Middle frontal gyrus (tissue), 1 donor: ENCODE results near the gene STIL.
"Not testable (repeated sequence)": the region's sequence is repeated elsewhere in the genome, so short reads cannot be mapped to it uniquely, and the experiment has no call there.

Experiments
- DNase-seq: peaks from one replicate; pipeline ENCODE4 v3.0.0-alpha.2; 2015; ENCODE audit warnings: low spot score; ENCODE audit errors: extremely low spot score

The STIL gene

DNA sequence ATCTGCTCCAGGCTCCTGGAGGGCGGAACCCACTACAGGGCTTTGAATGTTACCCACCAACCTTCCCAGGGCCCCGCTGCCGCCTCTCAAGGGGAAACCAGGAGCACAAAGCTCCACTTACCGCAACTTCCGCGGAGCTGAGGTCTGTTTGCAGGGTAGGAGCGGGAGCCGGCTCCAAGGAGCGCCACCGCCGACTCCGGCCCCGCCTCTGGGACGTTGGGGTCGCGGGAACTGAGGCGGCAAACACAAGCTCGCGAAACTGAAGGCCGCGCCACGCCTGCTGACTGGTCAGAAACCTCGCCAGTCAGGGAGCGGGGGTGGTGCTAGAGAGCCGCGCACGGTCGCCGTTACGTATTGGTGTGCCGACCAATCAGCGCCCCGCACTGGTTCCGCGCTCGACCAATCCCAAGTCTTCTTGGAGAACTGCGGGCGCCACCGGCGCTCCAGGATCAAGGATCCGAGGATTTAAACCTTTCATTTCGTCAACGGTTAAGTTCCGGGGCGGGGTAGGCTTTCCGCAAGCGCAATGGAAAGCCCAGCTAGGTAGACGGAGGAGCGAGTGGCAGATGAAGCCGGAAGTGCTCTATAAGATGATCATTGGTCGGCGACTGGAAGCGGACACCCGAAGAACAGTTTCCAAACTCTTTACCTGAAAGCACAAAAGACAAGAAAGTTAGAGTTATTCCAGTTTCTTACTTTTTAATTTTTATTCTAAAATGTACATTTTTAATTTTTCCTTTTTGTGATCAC is at the start of gene STIL:
Gene STIL, minus strand, starts transcription at position 233 of the 750 bp plus-strand sequence. CDS start 3,828 bp downstream, outside the sequence.
- peak; percentile 97 for DNase-seq

GRCh38 chr1:47362828-47363227 is 48.9 kb upstream of the STIL start:
- DNase-seq, result no peak

DNA sequence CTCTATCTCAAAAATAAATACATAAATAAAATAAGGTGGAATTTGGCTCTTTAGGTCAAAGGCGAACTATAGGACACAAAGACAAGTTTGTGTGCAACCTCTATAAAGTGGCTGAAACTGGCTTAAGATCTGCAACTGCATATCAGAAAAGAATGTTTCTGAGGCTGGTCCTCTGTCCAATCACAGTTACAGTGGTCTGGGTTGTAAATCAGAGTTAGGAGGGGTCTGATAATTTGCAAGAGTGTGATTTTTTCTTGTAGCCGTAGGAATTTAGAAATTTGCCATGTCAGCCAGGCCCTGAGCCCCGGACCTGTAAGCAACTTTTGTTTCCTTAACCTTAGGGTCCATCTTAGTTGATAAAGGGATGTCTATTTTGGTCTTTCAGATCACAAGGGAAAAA is 47.4 kb upstream of the STIL start:
- DNase-seq, result no peak

- no peak for DNase-seq
Observed at GRCh38 chr1:47351305-47351704, 37.4 kb upstream of the STIL start.

GRCh38 chr1:47348246-47348645 is 34.3 kb upstream of the STIL start:
- no peak for DNase-seq

DNA sequence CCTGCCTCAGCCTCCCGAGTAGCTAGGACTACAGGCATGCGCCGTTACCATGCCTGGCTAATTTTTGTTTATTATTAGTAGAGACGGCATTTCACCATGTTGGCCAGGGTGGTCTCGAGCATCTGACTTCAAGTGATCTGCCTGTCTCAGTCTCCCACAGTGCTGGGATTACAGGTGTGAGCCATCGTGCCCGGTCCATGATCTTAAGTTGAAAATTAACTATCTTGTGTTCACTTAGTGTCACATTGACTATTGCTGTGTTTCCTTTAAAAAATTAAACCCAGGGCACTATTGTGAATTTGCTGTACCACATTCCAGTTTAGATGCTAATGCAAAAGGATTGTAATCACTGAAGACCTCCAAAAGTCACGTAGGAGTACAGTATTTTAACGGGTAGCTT is 33.8 kb upstream of the STIL start:
- DNase-seq, result no peak

DNA sequence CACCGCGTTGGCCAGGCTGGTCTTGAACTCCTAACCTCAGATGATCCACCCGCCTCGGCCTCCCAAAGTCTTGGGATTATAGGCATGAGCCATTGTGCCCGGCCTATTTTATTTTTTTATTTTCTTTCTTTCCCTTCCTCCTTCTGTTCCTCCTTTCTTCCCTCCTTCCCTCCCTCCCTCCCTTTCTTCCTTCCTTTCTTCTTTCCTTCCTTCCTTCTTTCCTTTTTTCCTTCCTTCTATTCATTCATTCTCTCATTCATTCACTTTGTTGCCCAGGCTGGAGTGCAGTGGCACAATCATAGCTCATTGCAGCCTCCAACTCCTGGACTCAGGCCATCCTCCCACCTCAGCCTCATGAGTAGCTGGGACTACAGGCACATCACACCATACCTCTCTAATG is 33.0 kb upstream of the STIL start:
- not testable (repeated sequence) for DNase-seq

- DNase-seq, result no peak
Observed at GRCh38 chr1:47340227-47340626, 26.3 kb upstream of the STIL start.

- no peak for DNase-seq
Observed at GRCh38 chr1:47338249-47339077, 24.5 kb upstream of the STIL start.

DNA sequence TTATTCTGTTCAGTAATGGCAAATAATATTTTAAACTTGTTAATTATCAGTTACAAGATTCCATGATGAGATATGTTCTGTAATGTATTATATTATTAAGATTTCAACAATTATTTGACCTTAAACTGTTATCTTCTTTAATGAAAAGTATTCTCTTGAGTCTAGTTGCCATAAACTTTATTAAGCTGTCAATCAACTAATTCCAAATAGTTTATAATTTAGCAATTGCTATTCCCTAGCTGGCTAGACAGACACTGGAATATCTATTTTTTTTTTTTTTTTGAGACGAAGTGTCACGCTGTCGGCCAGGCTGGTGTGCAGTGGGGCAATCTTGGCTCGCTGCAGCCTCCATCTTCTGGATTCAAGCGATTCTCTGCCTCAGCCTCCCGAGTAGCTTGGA is 23.4 kb upstream of the STIL start:
- no peak for DNase-seq

DNA sequence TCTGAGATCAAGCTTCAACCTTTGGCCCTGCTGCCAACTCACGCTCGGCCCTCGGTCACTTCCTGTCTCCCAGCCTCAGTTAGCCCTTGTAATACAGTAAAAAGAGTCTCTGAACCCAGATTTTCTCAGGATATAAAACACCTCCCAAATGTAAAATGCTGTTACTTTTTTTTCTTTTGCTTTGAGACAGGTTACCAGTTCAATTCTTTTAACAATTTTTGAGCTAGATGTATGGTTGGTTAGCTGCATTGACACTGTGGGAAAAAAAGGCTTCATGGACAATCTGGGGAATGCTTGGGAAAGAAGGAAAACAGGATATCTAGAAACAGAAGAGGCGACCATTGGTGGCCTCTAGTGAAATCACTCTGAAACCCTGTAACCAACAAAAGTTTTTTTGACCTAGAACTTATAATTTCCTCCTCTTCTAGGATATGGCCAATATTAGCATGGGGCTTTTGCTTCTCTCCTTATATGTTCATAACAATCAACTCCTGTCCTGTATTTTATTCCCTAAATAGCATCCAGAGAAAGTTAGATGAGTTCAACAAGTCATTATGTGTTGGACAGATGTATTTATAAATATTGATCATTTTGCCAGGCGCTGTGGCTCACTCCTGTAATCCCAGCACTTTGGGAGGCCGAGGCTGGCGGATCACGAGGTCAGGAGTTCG is 21.0 kb upstream of the STIL start:
- no peak for DNase-seq

DNA sequence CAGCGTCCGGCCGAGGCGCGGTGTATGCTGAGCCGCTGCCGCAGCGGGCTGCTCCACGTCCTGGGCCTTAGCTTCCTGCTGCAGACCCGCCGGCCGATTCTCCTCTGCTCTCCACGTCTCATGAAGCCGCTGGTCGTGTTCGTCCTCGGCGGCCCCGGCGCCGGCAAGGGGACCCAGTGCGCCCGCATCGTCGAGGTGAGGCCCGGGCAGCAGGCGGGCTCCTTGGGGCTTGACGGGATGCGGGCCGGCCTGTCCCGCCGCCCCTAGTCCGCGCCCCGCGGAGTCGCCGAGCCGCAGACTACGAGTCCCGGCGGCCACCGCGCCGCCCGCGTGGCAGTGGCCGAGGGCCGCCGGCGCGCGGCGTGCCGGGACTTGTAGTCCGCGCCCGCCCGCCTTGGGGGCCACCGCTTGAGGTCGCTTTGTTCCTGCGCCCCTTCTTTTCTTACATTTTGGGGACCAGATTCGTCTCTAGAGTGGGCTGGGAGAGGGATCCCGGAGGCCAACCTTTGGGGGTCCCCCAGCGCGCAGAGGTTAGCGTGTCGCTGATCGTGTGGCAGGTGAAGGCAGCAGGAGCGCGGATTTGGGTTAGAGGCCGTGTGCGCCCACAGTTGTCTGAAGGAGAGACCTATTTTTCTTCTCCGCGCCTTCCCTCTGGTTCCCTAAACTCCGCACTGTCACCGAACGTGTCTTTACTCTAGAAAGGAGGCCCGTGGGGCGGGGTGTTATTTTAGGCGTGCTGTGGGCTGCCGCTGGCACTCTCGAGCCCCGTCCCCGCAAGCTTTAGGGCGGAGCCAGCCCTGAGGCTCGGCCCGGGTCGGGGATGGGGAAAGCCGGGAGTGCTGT is 20.2 kb upstream of the STIL start:
- peak; percentile 69 for DNase-seq

- peak; percentile 67 for DNase-seq
Observed at GRCh38 chr1:47333578-47333921, 19.6 kb upstream of the STIL start, which contains the start of gene CMPK1. Gene CMPK1, plus strand, starts transcription at chr1:47333790. Its CDS starts 156 bp downstream, at chr1:47333946.

DNA sequence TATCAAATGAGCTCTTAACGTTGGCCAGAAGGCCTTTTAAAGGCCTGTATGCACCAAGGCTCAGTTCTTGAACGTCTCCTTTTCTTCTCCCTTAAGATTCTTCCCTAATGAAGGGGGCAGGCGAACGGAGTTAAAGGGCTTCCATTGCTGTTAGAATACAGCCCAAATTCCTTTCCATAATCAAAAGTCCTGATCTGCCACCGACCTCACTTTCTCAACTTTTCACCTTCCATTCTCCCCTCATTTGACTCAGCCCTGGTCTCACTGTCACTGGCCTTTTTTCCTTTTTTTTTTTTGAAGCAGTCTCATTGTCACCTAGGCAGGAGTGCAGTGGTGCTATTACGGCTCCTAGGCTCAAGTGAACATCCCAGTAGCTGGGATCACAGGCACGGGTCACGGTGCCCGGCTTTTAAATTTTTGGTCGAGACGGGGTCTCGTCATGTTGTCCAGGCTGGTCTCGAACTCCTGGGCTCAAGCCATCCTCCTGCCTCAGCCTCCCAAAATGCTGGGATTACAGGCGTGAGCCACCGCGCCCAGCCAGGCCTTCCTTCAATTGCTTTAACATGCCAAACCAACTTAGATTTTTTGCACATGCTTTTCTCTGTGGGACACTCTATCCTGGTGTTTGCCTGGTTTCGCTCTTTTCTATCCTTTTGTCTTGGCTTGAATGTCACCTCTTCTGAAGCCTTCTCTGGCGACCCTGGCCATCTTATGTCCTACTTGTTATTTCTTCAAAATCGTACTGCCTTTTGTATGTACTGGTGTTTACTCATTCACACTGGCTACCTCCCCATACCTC is 19.0 kb upstream of the STIL start:
- no peak for DNase-seq

- DNase-seq, result no peak
Observed at GRCh38 chr1:47331875-47332274, 17.9 kb upstream of the STIL start.

DNA sequence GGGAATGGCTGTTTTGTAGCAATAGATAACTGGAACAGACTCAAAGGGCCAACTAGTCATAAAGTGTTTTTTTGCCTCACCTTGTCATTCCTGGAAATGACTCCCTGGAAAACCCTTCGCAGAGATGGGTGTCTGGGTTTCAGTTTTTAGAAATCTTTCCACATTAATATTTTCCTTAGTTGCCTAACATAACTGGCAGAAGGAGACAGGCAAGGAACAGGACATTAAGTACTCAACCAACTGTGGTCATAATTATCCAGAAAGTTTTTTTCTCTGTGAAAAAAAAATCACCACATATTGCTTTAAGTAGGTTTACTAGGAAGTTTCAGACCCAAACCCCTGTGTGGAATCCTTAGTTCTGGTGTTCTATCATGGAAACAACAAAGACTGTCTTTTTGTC is 16.3 kb upstream of the STIL start:
- DNase-seq, result no peak

DNA sequence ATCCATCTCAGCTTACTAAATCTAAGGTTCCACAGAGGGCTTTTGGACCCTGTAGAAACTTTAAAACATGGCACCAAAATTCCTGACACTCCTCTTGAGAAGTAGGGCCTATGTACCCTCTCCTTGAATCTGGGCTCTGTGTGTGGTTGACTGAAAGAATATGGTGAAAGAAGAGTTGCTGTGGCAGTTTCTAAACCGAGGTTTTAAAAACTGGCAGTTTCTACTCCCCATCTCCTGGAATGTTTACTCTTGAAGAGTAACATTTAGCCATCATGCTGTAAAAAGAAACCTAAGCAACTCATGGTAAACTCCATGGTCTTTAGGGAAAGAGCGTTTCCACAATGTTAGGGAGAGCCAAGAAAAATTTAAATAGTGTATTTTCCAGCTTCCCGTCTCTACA is 15.0 kb upstream of the STIL start:
- no peak for DNase-seq

DNA sequence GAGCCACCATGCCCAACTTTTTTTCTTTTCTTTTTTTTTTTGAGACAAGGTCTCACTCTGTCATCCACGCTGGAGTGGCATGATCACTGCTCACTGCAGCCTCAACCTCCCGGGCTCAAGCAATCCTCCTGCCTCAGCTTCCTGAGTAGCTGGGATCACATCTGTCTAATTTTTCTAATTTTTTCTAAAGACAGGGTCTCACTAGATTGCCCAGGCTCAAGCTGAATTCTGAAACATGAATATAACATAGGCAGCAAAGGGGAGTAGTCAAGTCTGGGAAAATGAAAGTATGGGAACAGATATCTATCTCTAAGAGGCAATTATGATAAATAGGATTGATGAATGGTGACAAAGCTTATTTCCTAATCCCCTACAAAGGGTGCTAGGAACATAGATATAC is 12.3 kb upstream of the STIL start:
- no peak for DNase-seq

GRCh38 chr1:47325528-47325927 is 11.6 kb upstream of the STIL start:
- no peak for DNase-seq

- no peak for DNase-seq
Observed at GRCh38 chr1:47324682-47325081, 10.7 kb upstream of the STIL start.
